ENCODE data around the gene PDE3B. TPM values are rescaled to one million over a fixed set of nuclear protein-coding genes. Genes with fewer than 3 reads are reported as not detected.

PDE3B gene
- total and polyA plus RNA-seq, 2 of the 4 experiments (the other 2 are of a cell fraction) = 0.21 to 1.3 TPM

DNA sequence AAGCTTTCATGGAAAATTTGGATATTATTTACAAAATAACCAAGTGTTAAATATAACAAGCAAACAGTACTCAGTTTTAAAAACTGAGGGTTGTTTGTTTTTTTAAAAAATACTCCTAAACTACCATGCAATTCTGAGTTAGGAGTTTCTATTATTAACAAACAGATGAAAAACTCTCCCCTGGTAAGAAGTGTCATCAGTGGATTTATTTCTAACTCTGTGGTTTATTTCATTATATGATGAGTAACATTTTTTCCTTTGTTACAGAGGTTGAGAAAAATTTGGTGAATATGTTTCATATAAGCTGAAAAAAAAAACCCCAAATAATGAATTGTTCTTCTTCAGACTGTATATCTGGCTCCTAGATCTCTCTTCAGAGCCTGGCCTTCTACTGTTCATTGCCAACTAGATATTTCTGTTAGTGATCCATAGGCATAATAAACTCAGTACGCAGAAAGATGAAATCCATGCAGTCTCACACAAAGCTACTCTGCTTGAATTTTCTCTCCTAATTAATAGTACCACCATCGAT lies 29.4 kb upstream of the PDE3B start:
- in situ Hi-C loops (cut with MboI; ENCODE audit: low sequenced_read_pairs) = no loop called here
- Histone ChIP-seq H3K18ac (ENCODE audit: low read depth, low read length) (no peak overlapping the region), H2AK9ac (replicated peaks; ENCODE audit: low read depth, low read length, poor library complexity) (no peak overlapping the region), H4K8ac (ENCODE audit: low read depth in 2 of 2, low read length in 2 of 2) (no peak overlapping the region), H3K14ac (replicated peaks; ENCODE audit: low read depth, low read length) (no peak overlapping the region), H2BK120ac (ENCODE audit: low read depth, low read length) (no peak overlapping the region), H3K9me3 (ENCODE audit: control insufficient read depth, insufficient read depth, low read length) (no peaks in the 10 kb centered on the region), H3K9ac (ENCODE audit: low read depth, low read length) (no peak overlapping the region), H2BK15ac (ENCODE audit: low read depth, low read length) (no peak overlapping the region), H3K23ac (ENCODE audit: low read depth, low read length) (no peak overlapping the region), H2BK20ac (ENCODE audit: low read depth, low read length) (no peak overlapping the region), H3K4me1 (ENCODE audit: control insufficient read depth, insufficient read depth, low read length) (no peaks in the 10 kb centered on the region), H3K4me2 (ENCODE audit: low read depth, low read length) (no peak overlapping the region), H2AK5ac (ENCODE audit: low read depth, low read length) (no peak overlapping the region), H2BK5ac (ENCODE audit: low read depth, low read length, poor library complexity, severe bottlenecking) (no peak overlapping the region), H3K9me1 (ENCODE audit: insufficient read depth, low read length) (no peaks in the 10 kb centered on the region), H4K20me1 (ENCODE audit: insufficient read depth, low read length) (no peaks in the 10 kb centered on the region), H3K27me3 (ENCODE audit: control insufficient read depth, insufficient read depth, low read length) (no peaks in the 10 kb centered on the region; the same call in 1 of the 2 replicates), H3K27ac (ENCODE audit: insufficient read depth, low read length) (no peak overlapping the region), H3K4me3 (ENCODE audit: insufficient read depth, low read depth, low read length) (no peak overlapping the region), H4K91ac (ENCODE audit: insufficient read depth, low read depth, low read length) (no peak overlapping the region), H4K5ac (ENCODE audit: low read depth, low read length) (no peak overlapping the region), H3K4ac (ENCODE audit: low read depth, low read length) (no peak overlapping the region), H2AFZ (replicated peaks; ENCODE audit: low read length, poor library complexity) (no peak overlapping the region), H3K36me3 (ENCODE audit: control insufficient read depth, insufficient read depth, low read length) (no peaks in the 10 kb centered on the region), H3K79me1 (ENCODE audit: low read depth in 1 of 2, low read length in 2 of 2) (no peaks in the 10 kb centered on the region), H3K56ac (ENCODE audit: extremely low read depth, insufficient read depth, low read length) (no peak overlapping the region)
- intact Hi-C loops (cut with micrococcal nuclease) = no loop called here
- no peak for DNase-seq
- no peak for TF ChIP-seq FOS (IDR thresholded peaks at IDR 0.05; ENCODE audit: low read depth, low read length)
- TF ChIP-seq MXI1 (IDR thresholded peaks at IDR 0.05; ENCODE audit: borderline replicate concordance, low read depth, low read length) = no peak
- no peak for TF ChIP-seq BHLHE40 (IDR thresholded peaks at IDR 0.05; ENCODE audit: low read depth, low read length)
- 78% methylated on average over 2 of the region's 2 CpGs; no CpG with 5 or more reads in 1 of the 2 experiments for WGBS, 2 experiments (ENCODE audit: extremely low coverage in 2 of 2, insufficient read length in 1 of 2)
- ChIA-PET POLR2A (ENCODE audit: unreplicated experiment) (no interaction called here), CTCF (no interaction called here)
- no TSS peak for BruUV-seq (replicated peaks)
- dilution Hi-C loops (cut with HindIII; ENCODE audit: low sequenced_read_pairs, unreplicated experiment) = no loop called here
- no peak for ATAC-seq (ENCODE audit: low read depth)

Data from IMR-90 (cell line).